GM12864 (cell line): ENCODE data around the gene SEMA4D.
A peak's percentile ranks its signal among the peaks of the same experiment; 100 is the strongest.

ENCODE experiments used
- DNase-seq: peaks from one replicate; pipeline ENCODE4 v3.0.0-alpha.2; 2011; ENCODE audit warnings: low read depth
- H3K4me3 ChIP-seq: 2 replicates; pipeline ENCODE4 v1.5.1; 2011; ENCODE audit warnings: mild to moderate bottlenecking, low read depth, low read length, control low read depth
- TF ChIP-seq, protein P1 (sequence below): IDR thresholded peaks from 2 replicates; pipeline ENCODE4 v1.5.1; 2011; ENCODE audit warnings: low read depth, mild to moderate bottlenecking, moderate library complexity, low read length, control low read depth, inconsistent platforms; ENCODE audit errors: missing control alignments

The SEMA4D gene

GRCh38 chr9:89419978-89420394 is 77.9 kb downstream of the SEMA4D start:
- TF ChIP-seq, protein P1, sequence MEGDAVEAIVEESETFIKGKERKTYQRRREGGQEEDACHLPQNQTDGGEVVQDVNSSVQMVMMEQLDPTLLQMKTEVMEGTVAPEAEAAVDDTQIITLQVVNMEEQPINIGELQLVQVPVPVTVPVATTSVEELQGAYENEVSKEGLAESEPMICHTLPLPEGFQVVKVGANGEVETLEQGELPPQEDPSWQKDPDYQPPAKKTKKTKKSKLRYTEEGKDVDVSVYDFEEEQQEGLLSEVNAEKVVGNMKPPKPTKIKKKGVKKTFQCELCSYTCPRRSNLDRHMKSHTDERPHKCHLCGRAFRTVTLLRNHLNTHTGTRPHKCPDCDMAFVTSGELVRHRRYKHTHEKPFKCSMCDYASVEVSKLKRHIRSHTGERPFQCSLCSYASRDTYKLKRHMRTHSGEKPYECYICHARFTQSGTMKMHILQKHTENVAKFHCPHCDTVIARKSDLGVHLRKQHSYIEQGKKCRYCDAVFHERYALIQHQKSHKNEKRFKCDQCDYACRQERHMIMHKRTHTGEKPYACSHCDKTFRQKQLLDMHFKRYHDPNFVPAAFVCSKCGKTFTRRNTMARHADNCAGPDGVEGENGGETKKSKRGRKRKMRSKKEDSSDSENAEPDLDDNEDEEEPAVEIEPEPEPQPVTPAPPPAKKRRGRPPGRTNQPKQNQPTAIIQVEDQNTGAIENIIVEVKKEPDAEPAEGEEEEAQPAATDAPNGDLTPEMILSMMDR = no peak
- no peak overlapping the region for H3K4me3 ChIP-seq
- DNase-seq = no peak

DNA sequence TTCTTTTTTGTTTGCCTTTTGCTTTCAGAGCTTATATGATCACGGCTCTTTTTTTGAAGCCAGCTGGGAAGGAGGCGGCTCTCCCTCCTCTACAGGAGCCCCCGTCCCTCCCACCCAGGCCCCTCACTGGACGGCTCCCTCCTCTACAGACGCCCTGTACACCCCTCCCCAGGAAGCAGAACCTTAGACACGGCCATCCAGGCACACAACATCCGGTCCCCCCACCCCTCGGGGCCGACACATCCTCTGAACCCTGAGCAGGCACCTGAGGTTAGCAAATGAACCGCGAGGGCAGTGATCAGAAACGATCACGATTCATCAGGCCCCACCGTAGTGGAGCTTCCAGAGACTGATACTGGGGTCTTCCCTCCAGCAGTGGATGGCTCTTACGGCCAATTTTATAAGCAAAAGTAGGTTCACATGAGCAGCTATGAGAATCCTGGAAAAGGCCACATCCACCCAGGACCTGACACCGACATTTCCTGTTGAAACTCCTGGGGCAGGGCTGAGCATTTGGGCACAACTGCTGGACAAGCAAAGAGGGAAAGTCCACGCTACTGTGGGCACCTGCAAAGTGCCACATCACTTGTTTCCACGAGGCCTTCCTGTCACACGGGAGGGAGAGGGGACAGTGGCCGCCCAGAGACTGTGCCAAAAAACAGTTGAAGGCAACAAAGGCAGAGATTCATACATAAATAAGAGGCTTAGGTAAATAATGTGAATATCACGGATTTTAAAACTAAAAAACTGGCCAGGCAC is 78.9 kb downstream of the SEMA4D start:
- H3K4me3 ChIP-seq = peak overlapping the region; percentile 46
- TF ChIP-seq, protein P1 = no peak
- no peak for DNase-seq

GRCh38 chr9:89418474-89418845 is 79.5 kb downstream of the SEMA4D start:
- TF ChIP-seq, protein P1 = no peak
- H3K4me3 ChIP-seq = peak overlapping the region; percentile 46
- no peak for DNase-seq

GRCh38 chr9:89417832-89418473 is 80.0 kb downstream of the SEMA4D start:
- TF ChIP-seq, protein P1 = no peak

GRCh38 chr9:89414670-89415324 is 83.1 kb downstream of the SEMA4D start:
- H3K4me3 ChIP-seq = no peak overlapping the region
- DNase-seq = no peak
- TF ChIP-seq, protein P1 = no peak

More at GRCh38 chr9:89417832-89418473, 80.0 kb downstream of the SEMA4D start:
- H3K4me3 ChIP-seq = peak overlapping the region; percentile 46
- no peak for DNase-seq

DNA sequence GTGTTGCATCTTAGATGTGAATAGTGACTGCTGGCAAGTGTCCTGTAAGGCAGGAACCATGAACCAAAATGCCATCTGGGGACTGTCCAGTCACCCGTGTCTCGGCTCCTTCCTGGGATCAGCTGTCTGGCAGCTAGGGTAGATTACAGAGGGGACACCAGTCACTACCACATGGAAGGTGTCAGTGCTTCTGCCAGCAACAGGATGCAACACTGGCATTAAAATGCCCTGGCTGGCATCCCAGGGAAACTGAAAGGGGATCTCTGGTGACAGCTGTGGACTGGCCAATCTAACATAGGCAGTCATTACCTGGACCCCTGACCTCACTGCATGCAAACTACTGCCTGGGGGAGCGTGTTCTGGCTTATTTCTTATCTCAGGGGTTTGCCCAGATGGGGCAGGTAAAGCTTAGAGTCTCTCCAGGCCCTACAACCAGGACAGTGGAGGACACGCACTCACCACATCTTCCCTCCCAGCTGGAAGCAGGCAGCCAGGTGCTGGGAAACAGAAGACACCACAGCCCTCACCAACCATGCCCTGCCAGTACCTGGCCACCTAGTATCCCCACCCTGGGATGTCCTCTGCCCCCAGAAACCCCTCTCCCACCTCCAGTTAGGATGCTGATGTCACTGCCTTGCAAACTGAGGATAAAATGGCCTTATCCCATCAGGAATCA is 83.8 kb downstream of the SEMA4D start:
- TF ChIP-seq, protein P1 = no peak
- no peak for DNase-seq
- H3K4me3 ChIP-seq = no peak overlapping the region
